Astrocyte of the cerebellum (primary cell): ENCODE measurements around the gene NETO1.
A peak's percentile ranks its signal among the peaks of the same experiment; 100 is the strongest.

Experiments
- DNase-seq: peaks from one replicate; pipeline ENCODE4 v3.0.0-alpha.2; 2011; ENCODE audit warnings: low read depth
- H3K4me3 ChIP-seq: 2 replicates; pipeline ENCODE4 v1.5.1; 2011; ENCODE audit warnings: mild to moderate bottlenecking, low read depth, low read length, moderate library complexity
- CTCF ChIP-seq: IDR thresholded peaks from 2 replicates; pipeline ENCODE4 v1.5.1; 2012; ENCODE audit warnings: low read length, low read depth, moderate library complexity, mild to moderate bottlenecking; ENCODE audit errors: missing control alignments
- in situ Hi-C: cut with HindIII; loops from 2 replicates; pipeline ENCODE4 v1.10.0; 2017; ENCODE audit warnings: low sequenced_read_pairs

NETO1 gene

GRCh38 chr18:72830109-72830508, 37.7 kb downstream of the NETO1 start:
- H3K4me3 ChIP-seq = no peak overlapping the region
- TF ChIP-seq CTCF = no peak
- peak; percentile 15 for DNase-seq
- in situ Hi-C loops = no loop called here

- no peak for TF ChIP-seq CTCF
- no peak for DNase-seq
- no peak overlapping the region for H3K4me3 ChIP-seq
- in situ Hi-C loops = no loop called here
These were observed 39.2 kb downstream of the NETO1 start for GRCh38 chr18:72828601-72829000.

- no peak for DNase-seq
- in situ Hi-C loops = no loop called here
- H3K4me3 ChIP-seq = no peak overlapping the region
- TF ChIP-seq CTCF = no peak
These were observed 41.1 kb downstream of the NETO1 start for GRCh38 chr18:72826736-72827135.

DNA sequence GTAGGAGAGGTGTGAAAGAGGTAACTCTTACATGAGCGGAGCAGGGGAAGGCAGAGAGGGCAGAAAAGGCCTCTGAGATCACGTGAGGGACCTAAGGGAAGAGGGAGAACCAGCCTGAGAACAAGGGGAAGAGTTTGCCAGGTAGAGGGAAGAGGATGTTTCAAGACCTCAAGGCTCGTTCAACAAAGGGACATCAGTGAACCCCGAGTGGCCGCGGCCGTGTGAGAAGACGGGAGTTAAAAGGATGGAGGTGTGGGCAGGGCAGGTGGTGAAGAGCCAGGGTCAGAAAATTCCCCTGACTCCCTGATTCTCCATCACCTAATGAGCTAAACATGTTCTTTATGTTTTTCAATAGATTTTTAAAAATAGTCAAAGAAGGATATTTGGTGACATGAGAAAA, 44.4 kb downstream of the NETO1 start:
- no peak overlapping the region for H3K4me3 ChIP-seq
- DNase-seq = no peak
- TF ChIP-seq CTCF = no peak
- in situ Hi-C loops = no loop called here

DNA sequence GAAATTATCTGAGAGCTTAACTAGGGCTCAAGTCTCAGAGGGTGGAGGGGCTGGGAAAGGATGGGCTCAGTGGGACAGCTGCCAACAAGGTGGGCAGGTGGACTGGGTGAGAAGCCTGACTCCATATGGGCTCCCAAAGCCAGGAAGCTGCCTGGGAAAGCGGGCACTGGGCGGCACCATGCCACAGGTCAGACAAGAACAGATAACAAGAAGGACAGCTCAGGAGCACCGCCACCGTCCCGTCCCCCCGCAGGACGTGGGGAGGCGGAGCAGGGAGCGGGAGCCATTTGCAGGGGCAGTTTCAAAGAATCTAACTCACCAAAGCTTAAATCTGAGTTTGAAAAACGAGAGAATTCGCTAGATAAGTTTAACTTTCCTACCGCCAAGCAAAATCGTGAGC, 45.6 kb downstream of the NETO1 start:
- H3K4me3 ChIP-seq = no peak overlapping the region
- DNase-seq = no peak
- no peak for TF ChIP-seq CTCF
- in situ Hi-C loops = no loop called here

DNA sequence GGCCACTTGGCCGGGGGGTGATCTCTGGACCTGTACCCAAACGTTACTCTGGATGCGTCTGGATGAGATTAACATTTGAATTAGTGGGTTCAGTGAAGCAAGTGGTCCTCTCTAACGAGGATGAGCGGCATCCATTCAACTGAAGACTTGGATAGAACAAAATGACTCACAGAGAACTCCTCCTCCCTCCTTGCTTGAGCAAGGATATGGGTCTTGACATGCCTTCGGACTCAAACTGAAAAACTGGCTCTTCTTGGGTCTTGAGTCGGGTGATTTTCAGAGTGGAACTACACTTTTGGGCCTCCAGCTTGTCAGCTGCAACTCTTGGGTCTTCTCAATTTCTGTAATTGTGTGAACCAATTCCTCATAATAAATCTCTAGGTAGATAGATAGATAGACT, 47.2 kb downstream of the NETO1 start:
- no peak for TF ChIP-seq CTCF
- in situ Hi-C loops = no loop called here
- no peak overlapping the region for H3K4me3 ChIP-seq
- DNase-seq = no peak

GRCh38 chr18:72819050-72819449, 48.7 kb downstream of the NETO1 start:
- H3K4me3 ChIP-seq = no peak overlapping the region
- TF ChIP-seq CTCF = no peak
- no peak for DNase-seq
- in situ Hi-C loops = no loop called here
